GM12865 (cell line): ENCODE data around the gene SLC4A11.
A peak's percentile ranks its signal among the peaks of the same experiment; 100 is the strongest.

ENCODE experiments used
- DNase-seq: peaks from one replicate; pipeline ENCODE4 v3.0.0; 2010; ENCODE audit warnings: low read depth
- H3K4me3 ChIP-seq: 2 replicates; pipeline ENCODE4 v1.5.1; 2011; ENCODE audit warnings: mild to moderate bottlenecking, low read depth, low read length, control low read depth
- TF ChIP-seq, protein P1 (sequence below): IDR thresholded peaks from 2 replicates; pipeline ENCODE4 v1.5.1; 2011; ENCODE audit warnings: low read length, control low read depth, low read depth, inconsistent platforms; ENCODE audit not compliant: insufficient read depth; ENCODE audit errors: missing control alignments

The SLC4A11 gene

GRCh38 chr20:3239867-3240775 is 1.1 kb upstream of the SLC4A11 start:
- DNase-seq: no peak
- TF ChIP-seq, protein P1, sequence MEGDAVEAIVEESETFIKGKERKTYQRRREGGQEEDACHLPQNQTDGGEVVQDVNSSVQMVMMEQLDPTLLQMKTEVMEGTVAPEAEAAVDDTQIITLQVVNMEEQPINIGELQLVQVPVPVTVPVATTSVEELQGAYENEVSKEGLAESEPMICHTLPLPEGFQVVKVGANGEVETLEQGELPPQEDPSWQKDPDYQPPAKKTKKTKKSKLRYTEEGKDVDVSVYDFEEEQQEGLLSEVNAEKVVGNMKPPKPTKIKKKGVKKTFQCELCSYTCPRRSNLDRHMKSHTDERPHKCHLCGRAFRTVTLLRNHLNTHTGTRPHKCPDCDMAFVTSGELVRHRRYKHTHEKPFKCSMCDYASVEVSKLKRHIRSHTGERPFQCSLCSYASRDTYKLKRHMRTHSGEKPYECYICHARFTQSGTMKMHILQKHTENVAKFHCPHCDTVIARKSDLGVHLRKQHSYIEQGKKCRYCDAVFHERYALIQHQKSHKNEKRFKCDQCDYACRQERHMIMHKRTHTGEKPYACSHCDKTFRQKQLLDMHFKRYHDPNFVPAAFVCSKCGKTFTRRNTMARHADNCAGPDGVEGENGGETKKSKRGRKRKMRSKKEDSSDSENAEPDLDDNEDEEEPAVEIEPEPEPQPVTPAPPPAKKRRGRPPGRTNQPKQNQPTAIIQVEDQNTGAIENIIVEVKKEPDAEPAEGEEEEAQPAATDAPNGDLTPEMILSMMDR: no peak
- peak overlapping the region; percentile 66 for H3K4me3 ChIP-seq

DNA sequence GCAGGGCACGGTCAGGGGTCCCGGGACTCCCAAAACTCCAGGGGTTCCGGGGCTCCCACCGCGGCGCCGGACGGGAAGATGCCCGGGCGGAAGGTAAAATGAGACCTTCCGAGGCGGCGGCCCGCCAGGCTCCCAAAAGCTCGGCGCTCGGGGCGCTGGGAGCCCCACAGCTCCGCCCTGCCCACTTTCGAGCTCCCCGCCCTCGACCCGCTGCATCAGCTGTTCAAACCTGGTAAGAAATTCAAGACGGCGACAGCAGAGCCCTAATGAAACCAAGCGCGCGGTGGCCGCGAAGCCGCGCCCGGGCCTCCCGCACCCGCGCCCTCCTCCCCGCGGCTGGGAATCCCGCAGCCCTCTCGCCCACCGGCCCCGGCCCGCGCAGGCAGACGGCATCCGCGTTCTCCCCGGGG is 369 bp downstream of the SLC4A11 start:
- H3K4me3 ChIP-seq: peak overlapping the region; percentile 66
- TF ChIP-seq, protein P1: no peak
- peak; percentile 70 for DNase-seq

DNA sequence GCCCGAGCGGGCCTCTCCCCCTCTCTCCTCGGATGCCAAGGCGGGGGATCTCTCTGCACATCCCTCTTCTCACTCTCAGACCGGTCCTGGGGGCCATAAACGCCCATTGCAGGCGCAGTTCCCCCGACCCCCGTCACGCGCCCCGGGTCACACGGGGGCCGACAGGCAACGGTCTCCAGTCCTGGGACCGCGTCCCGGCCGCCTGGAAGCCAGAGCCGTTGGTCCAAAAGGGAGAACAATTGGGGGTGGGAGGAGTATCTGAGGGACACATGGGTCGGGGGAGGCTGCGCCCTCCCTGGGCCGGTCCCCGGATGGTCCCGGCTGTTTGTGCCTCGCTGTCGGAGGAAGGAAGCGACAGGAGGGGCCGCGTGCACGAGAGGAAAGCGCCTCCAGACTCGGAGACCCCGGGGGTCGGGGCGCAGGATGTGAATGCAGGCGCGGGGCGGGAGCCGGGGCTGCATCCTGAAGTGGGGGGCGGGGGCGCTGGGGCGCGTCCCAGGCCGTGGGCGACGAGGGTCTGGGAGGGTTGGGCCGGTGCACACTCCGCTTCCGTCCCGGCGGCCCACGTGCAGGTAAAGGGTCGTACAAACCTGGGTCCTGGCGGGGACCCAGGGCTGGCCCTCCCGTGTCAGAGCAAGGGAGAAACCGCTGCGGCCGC is 903 bp downstream of the SLC4A11 start:
- H3K4me3 ChIP-seq: peak overlapping the region; percentile 66
- no peak for DNase-seq
- TF ChIP-seq, protein P1: no peak

GRCh38 chr20:3237011-3237957 is 1.7 kb downstream of the SLC4A11 start:
- TF ChIP-seq, protein P1: no peak
- DNase-seq: no peak
- H3K4me3 ChIP-seq: no peak overlapping the region

DNA sequence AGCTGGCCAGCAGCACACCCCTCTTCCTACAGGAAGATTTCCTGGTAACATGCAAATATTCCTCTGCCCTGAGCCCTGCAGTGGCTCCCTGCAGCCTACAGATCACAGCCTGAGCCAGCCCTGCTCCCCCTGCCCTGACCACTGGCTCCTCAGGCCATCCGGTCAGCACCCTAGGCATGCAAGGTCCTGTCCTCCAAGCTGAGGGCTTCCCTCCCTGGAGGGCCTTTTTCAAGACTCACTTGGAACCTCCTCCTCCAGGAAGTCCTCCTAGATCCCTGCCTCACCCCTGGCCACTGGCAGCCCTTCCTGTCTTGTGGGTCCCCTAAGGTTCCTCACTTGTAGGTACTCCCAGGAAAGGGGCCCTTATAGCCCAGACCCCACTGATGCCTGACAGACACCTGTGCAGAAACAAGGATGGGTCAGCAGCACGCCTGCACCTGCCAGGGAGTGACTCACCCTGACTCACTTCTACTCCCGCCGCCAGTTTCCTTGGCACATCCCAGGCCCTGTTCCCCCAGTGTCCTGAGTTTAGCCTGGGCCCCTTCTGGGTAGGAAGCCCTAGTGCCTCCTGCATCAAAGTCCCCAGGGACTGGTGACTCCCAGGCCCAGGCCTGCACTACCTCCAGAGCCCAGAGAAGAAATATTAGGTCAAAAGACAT is 3.2 kb downstream of the SLC4A11 start:
- no peak overlapping the region for H3K4me3 ChIP-seq
- TF ChIP-seq, protein P1: no peak
- DNase-seq: no peak

DNA sequence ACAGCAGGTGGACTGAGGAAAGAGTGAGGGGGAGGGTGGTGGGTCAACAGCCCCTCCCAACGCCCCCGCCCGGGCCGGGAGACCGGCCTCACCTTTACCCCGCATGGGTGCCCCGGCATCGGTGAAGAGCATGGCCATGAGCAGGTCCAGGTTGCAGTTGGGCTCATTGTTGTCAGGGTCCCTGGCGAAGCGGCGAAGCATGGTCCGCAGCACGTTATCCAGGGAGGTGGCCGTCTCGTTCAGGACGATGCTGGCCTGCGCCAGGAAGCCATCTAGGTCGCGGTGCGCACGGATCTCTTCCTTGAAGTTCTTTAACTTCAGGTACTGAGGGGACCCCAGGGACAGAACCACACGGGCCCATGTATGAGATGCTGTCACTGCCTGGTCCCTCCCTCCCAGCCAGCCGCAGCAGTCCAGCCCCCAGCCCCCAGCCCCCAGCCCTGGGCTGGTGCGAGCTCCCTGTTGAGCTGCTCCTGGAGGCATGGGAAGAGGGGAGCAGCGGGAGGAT is 4.9 kb downstream of the SLC4A11 start:
- TF ChIP-seq, protein P1: no peak
- no peak for DNase-seq
- H3K4me3 ChIP-seq: no peak overlapping the region
